Neutrophil (primary cell): ENCODE results near the gene HESX1.

Experiments used
- H3K27ac ChIP-seq: fragments of 200-600 bp; sonication (generic); 2 replicates; pipeline ENCODE4 v1.5.1; 2016; ENCODE audit warnings: mild to moderate bottlenecking, moderate library complexity
- H3K27me3 ChIP-seq: fragments of 200-600 bp; sonication (generic); 2 replicates; pipeline ENCODE4 v1.6.0; 2016; ENCODE audit warnings: mild to moderate bottlenecking
- H3K36me3 ChIP-seq: fragments of 200-600 bp; sonication (generic); 2 replicates; pipeline ENCODE4 v1.5.1; 2017
- H3K4me1 ChIP-seq, 2 experiments: fragments of 200-600 bp in 1 of 2; sonication (generic) in 1 of 2; 1 replicate in 1 of 2; 2 replicates in 1 of 2; pipeline versions ENCODE4 v1.5.1 to v1.6.1; 2013 to 2016; ENCODE audit warnings: low read depth in 1 of 2, low read length in 1 of 2, mild to moderate bottlenecking in 1 of 2, moderate library complexity in 1 of 2; ENCODE audit not compliant: control insufficient read depth in 1 of 2, insufficient read depth in 1 of 2
- H3K4me3 ChIP-seq, 2 experiments: fragments of 200-600 bp in 1 of 2; sonication (generic) in 1 of 2; 1 replicate in 1 of 2; 2 replicates in 1 of 2; pipeline ENCODE4 v1.5.1; 2013 to 2016; ENCODE audit warnings: low read depth in 1 of 2, low read length in 1 of 2, mild to moderate bottlenecking in 1 of 2, moderate library complexity in 1 of 2
- H3K9me3 ChIP-seq: fragments of 200-600 bp; sonication (generic); 2 replicates; pipeline ENCODE4 v1.5.1; 2016
- TF ChIP-seq, protein P1 (sequence below): fragments of 200-600 bp; sonication (generic); IDR thresholded peaks from 2 replicates; pipeline ENCODE4 v1.5.1; 2016; ENCODE audit warnings: antibody characterized with exemption

HESX1 gene

DNA sequence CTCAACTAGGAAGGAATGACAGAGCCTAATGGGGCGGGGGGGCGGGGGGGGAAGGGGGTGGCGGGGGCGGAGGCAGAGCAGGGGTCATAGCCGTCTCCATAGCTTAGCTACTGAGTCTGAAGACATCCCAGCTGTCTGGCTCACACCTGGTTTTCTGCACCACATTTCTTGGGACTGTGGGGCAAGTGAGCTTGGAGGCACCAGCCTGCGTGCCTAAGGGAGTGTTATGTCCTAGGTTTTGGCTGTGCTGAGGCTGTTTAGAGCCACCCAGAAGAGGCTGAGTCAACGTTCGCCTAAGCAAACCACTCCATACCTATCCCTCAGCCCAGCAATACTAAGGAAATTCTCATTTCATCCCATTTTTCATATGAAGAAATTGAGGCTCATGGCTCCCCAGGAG is 36.0 kb downstream of the HESX1 start:
- Histone ChIP-seq H3K9me3 (no peaks in the 10 kb centered on the region), H3K36me3 (no peaks in the 10 kb centered on the region), H3K4me1 (peaks cover 12 to 21% of the 10 kb centered on the region in 2 experiments), H3K4me3 (peak overlapping the region in 1 of 2 experiments; percentile 71), H3K27ac (no peak overlapping the region), H3K27me3 (peaks cover 100% of the 10 kb centered on the region)
- TF ChIP-seq, protein P1, sequence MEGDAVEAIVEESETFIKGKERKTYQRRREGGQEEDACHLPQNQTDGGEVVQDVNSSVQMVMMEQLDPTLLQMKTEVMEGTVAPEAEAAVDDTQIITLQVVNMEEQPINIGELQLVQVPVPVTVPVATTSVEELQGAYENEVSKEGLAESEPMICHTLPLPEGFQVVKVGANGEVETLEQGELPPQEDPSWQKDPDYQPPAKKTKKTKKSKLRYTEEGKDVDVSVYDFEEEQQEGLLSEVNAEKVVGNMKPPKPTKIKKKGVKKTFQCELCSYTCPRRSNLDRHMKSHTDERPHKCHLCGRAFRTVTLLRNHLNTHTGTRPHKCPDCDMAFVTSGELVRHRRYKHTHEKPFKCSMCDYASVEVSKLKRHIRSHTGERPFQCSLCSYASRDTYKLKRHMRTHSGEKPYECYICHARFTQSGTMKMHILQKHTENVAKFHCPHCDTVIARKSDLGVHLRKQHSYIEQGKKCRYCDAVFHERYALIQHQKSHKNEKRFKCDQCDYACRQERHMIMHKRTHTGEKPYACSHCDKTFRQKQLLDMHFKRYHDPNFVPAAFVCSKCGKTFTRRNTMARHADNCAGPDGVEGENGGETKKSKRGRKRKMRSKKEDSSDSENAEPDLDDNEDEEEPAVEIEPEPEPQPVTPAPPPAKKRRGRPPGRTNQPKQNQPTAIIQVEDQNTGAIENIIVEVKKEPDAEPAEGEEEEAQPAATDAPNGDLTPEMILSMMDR, result no peak

DNA sequence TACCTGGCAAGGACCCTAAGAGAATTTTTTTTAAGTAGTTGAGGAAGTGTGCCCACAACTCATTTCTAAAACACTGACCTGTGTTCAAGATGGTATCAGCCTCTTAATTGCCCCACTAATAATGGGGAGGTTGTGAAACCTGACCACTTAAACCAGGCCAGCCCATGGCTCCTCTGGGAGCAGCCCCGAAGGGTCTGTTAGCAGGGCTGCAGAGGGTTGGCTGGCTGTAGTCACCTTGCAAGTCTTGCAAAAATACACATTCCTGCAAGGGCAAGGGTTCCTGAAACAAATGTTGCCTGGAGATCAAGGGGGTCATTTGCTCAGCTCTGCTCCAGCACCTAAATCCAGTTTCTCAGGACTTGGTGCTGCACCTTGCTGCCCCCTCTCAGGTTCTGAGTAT is 37.9 kb downstream of the HESX1 start:
- TF ChIP-seq, protein P1, result no peak
- no peak overlapping the region for H3K27ac ChIP-seq

DNA sequence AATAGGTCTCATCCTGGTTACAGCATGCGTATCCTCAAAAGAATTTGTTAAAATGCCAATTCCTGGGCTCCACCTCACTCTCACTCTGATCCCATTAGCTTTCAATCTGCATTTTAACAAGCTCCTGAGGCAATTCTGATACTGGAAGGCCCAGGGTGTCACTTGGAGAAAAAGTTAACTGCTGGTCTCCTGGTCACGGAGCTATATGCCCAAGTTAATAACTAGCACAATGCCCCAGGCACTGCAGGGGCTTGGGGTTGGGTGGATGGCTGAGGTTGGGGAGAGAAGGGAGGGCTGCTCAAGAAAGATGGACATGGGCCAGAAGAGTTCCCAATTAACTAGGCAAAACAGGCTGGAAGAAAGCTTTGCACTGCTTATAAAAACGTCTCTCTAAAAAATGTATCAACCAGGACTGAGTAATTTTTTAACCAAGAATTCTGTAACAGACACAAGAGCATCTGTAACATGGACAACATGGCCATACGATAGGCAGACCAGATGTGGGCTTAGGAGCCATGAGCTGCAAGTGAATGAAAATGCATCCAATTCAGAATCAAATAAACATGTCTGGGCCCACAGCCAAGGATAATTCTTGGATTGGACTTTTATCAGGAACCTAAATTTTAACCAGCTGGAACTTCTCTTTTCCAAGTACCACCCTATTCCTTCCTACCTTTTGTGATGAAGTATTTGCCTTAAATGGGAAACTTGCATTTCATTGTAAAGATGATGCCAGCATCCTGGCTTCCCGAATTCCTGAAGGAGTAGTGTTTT is 38.8 kb downstream of the HESX1 start:
- H3K4me1 ChIP-seq, result peaks cover 12 to 21% of the 10 kb centered on the region in 2 experiments
- no peak overlapping the region for H3K27ac ChIP-seq
- no peaks in the 10 kb centered on the region for H3K36me3 ChIP-seq
- H3K9me3 ChIP-seq, result no peaks in the 10 kb centered on the region
- H3K27me3 ChIP-seq, result peaks cover 100% of the 10 kb centered on the region
- no peak overlapping the region for H3K4me3 ChIP-seq
- TF ChIP-seq, protein P1, result no peak

More for the DNA sequence above, 37.9 kb downstream of the HESX1 start:
- H3K36me3 ChIP-seq, result no peaks in the 10 kb centered on the region
- H3K9me3 ChIP-seq, result no peaks in the 10 kb centered on the region
- H3K27me3 ChIP-seq, result peaks cover 100% of the 10 kb centered on the region
- peaks cover 12 to 21% of the 10 kb centered on the region in 2 experiments for H3K4me1 ChIP-seq
- no peak overlapping the region for H3K4me3 ChIP-seq

DNA sequence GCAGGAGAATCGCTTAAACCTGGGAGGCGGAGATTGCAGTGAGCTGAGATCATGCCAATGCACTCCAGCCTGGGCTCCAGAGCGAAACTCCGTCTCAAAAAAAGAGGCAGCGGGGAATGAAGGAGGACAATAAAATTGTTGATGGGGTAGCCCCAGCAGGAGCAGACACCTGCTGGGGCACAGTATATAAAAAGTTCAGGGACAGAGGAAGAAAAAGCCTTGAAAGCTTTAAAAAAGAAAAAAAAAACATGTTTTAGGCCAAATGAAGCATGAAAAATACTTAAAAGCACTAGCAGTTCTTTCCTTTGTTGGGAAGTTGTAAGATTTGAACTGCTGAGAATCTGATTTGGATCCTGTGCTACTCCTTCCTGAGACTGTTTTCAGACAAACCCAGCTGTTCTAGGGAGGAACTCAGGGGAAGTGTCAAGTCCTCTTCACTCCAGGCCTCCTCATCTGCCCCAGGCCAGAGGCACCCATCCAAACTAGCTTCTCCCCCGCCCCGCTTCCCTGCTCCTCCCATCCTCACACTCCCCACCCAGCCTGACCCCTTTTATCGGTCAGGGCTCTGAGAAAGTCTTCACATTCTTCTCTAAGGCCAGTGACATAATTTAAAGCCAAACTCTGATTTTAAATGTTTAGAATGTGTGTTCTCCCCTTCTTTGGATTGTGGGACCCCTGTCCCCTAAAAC is 39.6 kb downstream of the HESX1 start:
- no peaks in the 10 kb centered on the region for H3K9me3 ChIP-seq
- peaks cover 12 to 19% of the 10 kb centered on the region in 2 experiments for H3K4me1 ChIP-seq
- TF ChIP-seq, protein P1, result no peak
- no peaks in the 10 kb centered on the region for H3K36me3 ChIP-seq
- H3K27me3 ChIP-seq, result peaks cover 100% of the 10 kb centered on the region
- H3K27ac ChIP-seq, result no peak overlapping the region
- no peak overlapping the region for H3K4me3 ChIP-seq

DNA sequence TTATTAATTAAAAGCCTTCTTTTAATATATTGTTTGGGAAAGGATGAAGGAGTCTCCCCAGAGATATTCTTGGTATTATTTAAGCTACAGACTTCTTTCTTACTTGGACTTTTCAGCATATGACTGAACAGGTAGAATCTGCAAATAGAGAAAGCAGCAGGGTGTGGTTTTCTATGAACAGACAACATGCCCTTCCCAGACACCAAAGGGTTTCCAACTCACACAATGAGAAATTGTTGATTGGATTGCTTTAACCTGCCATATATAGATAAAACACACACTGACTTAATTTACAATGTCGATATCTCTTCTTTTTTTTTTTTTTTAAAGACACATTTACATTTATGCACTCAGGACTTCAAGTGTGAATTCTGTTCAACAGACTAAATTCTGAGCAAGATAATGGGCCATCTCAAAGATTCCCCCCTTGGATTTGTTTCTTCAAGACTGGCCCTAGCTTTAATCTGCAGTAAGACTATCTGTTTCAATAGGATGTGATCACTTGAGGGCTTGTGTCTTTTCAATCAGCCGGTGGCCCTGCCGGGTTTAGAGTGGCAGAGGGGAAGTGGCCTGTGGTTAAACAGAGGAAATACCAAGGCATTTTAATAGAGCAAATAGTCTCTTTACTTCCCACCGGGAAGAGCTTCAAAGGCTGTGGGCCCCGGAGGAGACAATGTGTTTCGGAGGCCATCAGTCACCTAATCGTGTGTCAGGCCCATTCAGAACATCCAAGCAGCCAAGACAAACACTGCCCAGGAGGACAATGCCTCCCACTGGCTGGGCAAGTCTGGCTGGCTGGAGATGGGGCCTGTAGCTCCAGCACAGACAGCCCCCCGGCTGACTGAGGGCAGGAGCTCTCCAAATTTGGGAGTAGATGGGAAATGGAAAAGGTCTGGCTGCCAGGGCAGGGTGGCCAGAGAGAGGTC is 40.7 kb downstream of the HESX1 start:
- H3K27me3 ChIP-seq, result peaks cover 99% of the 10 kb centered on the region
- TF ChIP-seq, protein P1, result no peak
- H3K36me3 ChIP-seq, result no peaks in the 10 kb centered on the region
- no peak overlapping the region for H3K27ac ChIP-seq
- H3K4me3 ChIP-seq, result no peak overlapping the region
- no peaks in the 10 kb centered on the region for H3K9me3 ChIP-seq
- peaks cover 2 to 8% of the 10 kb centered on the region in 2 experiments for H3K4me1 ChIP-seq
